Middle frontal gyrus (tissue), 1 donor: ENCODE measurements around the gene GPR12.

Experiments
- DNase-seq: peaks from one replicate; pipeline ENCODE4 v3.0.0-alpha.2; 2015; ENCODE audit warnings: low spot score; ENCODE audit errors: extremely low spot score

GPR12 gene

DNA sequence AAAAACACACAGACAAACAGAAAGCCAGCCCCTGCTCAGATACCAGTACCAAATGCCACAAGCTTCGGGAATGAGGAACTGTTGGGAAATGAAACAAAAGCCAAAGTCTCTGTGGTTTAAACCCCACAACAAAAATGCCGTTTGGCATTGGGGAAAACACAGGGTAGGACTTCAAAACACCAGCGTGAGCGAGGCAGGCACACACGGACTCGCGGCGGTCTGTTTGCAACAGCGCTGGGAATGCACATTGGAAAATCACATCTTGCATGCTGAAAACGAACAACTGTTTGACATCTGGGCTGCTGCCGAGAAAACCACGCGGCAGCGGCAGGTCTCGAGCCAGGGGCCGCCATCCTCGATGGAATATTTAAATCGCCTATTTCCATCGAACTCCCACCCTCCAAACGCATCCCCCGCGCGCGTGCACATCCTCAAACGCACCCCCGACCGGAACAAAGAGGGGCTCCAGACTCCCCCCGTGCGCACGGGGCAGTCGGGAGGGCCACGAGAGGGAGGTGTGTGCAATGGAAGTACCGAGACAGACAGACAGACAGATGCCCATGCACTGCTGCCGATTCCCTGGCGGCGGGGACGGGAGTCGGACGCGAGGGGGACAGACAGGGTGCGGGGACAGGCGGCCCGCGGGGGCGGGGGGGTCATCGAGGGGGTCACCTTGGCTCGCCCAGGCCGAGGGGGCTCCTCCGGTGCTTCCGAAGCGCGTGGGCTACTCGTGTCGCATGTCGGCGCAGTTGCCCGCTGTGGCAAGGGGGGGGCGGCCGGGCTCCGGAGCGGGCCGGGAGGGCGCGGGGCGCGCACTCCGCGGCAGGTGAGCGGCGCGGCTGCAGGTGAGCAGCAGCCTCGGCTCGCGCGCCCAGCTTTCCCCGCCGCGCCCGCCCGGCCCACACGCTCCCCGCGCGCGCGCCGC lies at the start of gene GPR12:
Gene GPR12 (minus strand): TSS at position 880 of the 925 bp plus-strand sequence. CDS start 959 bp downstream, outside the sequence.
- DNase-seq, result no peak

- no peak for DNase-seq
These were observed 49.5 kb upstream of the GPR12 start for GRCh38 chr13:26810095-26810494.

DNA sequence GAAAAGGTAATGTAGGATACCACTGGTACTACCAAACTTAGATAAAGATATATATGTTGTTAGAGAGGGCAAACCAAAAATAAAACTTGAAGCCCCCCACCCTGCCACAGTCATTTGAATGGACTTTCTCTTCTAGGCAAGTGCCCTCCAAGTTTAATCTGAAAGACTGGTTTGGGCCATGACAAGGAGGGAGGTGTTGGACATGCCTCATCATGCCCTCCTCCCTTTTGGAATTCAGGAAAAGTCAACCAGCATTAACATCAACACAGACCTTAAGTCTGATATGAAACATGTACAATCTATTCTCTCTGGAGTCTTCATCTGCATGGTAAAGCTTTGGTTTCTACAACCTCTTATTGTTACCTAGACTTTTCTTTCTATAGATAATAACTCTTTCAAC lies 46.3 kb upstream of the GPR12 start:
- no peak for DNase-seq

GRCh38 chr13:26787961-26788360 lies 27.4 kb upstream of the GPR12 start:
- DNase-seq, result no peak

GRCh38 chr13:26786651-26787295 lies 26.2 kb upstream of the GPR12 start:
- DNase-seq, result no peak

DNA sequence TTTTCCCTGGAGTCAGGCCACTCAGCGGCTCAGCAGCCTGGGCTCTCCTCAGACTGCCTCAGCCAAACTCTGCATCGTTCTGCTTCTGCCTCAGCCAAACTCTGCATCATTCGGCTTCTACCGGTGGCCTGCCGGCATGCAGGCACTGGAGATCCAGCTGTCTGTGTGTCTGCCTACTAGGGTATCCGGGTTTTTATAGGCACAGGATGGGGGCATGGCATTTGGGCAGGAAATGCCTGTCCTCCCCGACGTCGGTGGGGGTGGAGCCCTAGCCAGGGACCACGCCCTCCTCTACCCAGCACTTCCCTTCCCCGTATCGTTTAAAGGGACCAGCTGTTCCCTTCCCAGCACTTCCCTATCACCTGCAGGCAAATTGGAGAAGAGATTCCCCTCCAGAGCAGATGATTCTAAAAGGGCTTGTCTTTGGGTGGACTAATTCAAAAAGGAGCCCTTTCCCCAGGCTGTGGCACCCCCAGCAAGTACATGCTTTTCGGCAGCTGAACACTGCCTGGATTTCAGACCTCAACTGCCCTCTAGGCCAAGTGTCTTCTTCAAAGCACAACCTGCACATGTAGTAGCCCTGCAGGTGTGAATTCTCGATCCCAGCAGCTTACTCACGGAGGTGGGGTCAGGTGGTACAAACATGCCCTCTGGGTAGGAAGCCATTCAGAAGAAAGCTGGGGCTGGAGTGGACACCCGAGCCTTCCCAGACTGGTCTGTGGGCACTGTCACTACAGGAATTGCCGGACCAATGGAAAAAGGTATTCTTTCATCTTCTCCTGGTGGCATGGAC lies 25.4 kb upstream of the GPR12 start:
- DNase-seq, result no peak

DNA sequence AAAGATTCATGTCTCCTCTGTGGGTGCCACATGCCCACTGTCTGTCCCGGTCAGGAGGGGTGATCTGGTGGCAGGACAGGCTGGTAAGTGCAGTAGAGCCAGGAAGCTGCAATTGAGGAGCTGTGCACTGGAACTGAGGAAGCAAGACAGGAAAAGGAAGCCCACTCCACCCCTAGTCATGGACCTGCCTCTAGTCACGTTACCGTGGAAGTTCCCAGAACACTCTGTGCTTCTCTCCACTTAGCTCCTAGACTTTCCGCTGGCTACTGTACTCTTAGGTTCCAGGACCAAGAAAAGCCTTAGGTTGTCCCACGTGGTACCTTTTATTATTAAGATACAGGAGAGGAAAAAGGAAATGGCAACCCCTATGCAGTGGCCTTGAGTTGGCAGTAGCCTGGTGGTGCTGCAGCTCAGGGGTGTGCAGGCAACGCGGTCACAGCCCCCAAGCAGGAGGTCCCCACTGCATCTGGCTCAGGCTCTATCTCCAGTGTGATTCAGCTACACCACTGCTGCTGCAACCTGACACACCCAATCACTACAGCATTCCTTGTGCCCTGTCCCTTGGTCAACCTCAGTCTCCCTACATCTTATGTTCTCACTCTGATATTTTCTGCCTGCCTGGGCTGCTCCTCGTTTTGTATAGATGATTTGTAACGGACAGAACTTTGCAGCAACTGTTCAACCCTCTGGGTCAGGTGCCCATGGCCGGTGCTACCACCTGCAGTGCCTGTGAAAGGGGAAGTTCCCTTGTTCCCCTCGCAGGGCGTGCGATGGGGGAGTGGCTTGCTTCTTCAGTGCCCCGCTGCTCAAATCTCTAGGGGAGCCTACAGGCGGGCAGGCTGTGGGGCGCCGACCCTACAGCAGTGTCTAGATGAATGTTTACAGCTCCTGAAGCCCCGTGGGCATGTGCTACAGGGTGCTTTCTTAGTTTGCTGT lies 24.4 kb upstream of the GPR12 start:
- no peak for DNase-seq

DNA sequence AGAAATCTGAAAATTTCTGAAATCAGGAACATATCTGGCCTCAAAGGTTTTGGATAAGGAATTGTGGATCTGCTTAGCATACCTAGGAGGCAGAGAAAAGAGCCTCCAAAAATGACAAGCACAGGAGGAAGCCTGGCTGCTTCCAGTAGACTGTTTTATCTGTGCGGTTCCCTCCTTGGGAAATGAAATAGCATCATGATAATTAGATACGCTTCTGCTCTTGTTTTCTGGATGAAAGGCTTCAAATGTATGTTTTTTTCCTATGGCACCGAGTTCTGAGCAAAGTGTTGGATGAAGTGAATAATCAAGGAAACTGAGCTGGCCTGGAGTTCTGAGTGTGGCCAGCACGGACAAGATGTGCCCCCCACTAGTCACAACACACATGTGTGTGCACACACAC lies 19.8 kb upstream of the GPR12 start:
- no peak for DNase-seq

GRCh38 chr13:26779321-26779720 lies 18.7 kb upstream of the GPR12 start:
- no peak for DNase-seq

DNA sequence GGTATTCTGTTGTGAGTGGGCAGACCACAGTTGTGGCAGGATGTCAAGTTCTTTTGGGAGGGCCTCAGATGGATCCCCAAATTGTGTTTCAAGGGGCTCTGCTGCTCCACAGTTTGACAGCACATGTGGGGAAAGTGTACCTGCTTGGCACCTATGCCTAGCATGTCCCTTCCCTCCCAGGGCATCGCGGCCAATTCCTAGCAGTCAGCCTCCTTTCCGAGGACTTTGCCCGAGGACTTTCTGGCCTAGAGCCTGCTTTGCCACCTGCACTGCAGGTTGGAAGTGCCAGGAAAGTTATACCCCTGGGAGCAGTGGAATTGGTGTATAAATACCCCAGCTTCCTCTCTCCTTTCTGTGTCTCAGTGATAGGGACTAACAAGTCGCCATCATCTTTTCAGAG lies 11.9 kb upstream of the GPR12 start:
- DNase-seq, result no peak

DNA sequence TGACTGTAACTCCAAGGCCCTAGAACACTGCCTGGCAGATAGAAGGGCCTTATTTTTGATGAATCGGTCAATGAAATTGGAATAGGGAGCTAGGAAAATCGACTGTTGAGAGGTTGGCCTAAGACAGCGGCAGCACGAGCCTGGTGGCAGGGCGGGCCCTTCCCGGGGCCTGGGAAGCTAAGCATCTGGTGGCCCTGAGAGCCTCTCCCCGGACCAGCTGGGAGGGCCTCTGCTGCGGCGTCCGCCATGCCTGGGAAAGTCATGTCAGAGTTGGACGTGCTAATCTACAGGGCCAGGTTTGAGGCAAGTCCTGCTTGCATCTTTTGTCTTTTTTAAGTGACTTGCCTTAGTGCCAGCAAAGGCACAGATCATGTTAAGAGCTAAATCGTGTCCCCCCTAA lies 11.2 kb upstream of the GPR12 start:
- no peak for DNase-seq

DNA sequence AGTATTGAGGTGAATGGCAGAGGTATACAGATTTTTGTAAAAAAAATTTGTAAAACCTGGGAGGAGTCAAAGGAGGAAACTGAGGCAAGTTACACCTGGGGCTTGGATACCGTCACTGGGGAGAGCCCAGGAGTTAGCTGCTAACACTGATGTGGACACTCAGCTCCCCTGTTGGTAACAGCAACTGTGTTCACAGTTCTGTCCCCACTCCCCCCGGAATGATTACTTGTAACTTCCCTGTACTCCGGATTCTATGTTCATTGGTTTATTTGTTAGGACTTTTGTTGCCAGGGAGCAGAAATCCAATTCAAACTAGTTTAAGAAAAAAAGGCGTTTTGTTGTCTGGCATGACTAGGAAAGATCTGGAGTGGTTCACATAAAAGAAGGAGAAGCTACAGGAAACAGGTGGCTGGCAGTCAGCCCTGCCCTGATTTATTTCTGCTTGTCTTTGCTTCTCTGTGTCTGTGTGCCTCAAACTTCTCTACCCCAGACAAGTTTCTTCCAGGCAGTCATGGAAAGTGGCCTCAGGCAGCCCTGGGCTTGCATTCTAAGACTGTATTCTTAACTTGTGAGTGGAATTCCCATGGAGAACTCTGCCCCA lies 2.3 kb upstream of the GPR12 start:
- DNase-seq, result no peak

- no peak for DNase-seq
These were observed 421 bp upstream of the GPR12 start for GRCh38 chr13:26760832-26761582.

DNA sequence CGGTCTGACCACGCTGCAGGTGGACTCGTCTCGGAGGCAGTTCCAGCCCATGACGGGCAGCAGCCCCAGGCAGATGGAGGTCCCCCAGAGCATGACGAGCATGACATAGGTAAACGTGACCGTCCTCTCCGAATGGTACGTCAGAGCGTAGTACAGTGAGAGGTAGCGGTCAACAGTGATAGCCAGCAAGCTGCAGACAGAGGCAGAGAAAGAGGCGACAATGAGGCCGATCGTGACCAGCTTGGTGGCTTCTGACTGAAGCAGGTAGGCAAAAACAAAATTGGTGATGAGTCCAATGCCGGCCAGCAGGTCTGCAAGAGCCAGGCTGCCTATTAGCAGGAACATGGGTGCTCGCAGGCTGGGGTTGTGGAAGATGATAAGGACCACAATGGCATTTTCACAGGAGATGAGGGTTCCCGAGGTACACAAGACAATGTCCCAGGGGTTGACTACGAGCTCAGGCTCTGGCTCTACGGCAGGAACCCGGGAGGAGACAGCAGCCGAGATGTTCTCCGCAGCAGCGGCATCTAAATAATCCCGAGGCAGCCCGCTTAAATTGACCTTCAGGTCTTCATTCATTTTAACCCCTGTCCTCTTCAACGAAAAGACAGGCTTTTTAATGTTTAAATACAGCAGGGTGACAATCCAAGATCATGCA lies 1.2 kb downstream of the GPR12 start:
- DNase-seq, result no peak

DNA sequence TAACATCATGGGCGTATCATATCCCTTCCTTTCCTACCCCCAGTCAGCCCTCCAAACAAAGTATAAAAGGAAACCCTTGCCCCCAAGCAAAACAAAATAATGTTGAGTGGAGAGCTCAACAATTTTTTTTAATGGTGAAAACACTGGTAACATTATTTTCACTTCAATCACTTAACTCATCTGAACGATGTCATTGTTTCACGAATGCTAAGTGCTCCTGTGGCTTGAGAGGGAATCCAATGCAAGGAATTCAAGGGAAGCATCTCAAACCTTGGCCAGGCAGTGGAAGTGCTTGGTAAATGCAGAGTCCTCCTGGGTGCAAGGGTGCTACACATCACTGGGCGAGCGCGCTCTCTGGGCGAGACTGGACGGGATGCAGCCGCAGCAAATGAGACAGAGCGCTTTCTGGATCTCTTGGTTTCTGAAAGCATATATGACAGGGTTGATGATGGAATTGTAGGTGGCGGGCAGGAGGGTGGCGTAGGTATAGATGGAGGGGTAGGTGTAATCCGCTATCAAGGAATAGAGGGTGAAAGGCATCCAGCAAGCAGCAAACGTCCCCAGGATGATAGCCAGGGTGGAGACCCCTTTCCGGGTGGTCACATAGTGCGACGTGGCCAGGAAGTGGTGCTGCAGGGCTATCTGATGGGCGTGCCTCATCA lies 2.0 kb downstream of the GPR12 start:
- no peak for DNase-seq

GRCh38 chr13:26756961-26757360 lies 3.6 kb downstream of the GPR12 start:
- no peak for DNase-seq

DNA sequence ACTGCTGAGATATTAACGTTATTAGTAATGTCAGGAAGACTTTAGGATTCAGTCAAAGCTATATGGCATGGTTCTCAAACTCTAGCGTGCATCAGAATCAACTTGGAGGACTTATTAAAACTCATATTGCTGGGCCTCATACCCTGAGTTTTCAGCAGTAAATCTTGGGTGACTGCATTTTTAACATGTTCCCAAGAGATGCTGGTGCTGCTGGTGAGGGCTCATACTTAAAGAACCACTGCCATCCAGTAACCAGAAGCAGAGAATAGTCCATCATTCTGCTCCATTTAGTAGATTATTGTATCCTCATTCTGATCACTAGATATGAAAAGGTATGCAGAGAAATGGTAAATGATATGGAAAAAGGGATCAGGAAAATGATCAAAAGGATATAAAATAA lies 7.9 kb downstream of the GPR12 start:
- DNase-seq, result no peak

DNA sequence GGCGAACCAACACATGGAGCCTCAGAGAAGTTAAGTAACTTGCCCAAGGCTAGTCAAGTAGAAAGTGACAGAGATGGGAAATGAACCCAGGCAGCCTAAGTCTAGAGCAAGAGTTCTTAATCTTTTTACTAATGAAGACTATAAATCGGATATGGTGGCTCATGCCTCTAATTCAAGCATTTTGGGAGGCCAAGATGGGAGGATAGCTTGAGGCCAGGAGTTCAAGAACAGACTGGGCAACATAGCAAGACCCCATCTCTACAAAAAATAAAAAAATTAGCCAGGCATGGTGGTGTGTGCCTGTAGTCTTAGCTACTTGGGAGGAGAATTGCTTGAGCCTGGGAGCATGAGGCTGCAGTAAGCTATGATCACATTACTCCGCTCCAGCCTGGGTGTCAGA lies 10.7 kb downstream of the GPR12 start:
- no peak for DNase-seq

- DNase-seq, result no peak
These were observed 11.3 kb downstream of the GPR12 start for GRCh38 chr13:26749285-26749684.
